ENCODE data around the gene PAX8.

PAX8 gene

GRCh38 chr2:113253453-113253852 is 25.3 kb downstream of the PAX8 start:
- no peaks in the 10 kb centered on the region for H3F3A ChIP-seq (ENCODE audit: insufficient read depth)
- no peaks in the 10 kb centered on the region for H3K79me2 ChIP-seq (ENCODE audit: insufficient read depth, low read length)
- no peaks in the 10 kb centered on the region for H4K20me1 ChIP-seq (ENCODE audit: low read depth, low read length)
- TF ChIP-seq EZH2phosphoT487 (conservative IDR thresholded peaks at IDR 0.05; ENCODE audit: low read length) (no peak), CTCF (IDR thresholded peaks at IDR 0.05; ENCODE audit: insufficient read depth, low read length, poor library complexity, severe bottlenecking) (no peak)
- no peak overlapping the region for H3K9ac ChIP-seq (ENCODE audit: low read length)
- H3K36me3 ChIP-seq (ENCODE audit: low read length) = no peaks in the 10 kb centered on the region
- no peaks in the 10 kb centered on the region for H3K9me3 ChIP-seq (ENCODE audit: insufficient read depth, low read length)
- H3K4me3 ChIP-seq (ENCODE audit: insufficient read depth, low read length, poor library complexity, severe bottlenecking) = no peak overlapping the region
- no peaks in the 10 kb centered on the region for H3K27me3 ChIP-seq (ENCODE audit: low read length)
- H2AFZ ChIP-seq (ENCODE audit: low read depth, low read length, severe bottlenecking) = no peak overlapping the region
- no peak overlapping the region for H3K4me2 ChIP-seq (ENCODE audit: low read depth, low read length, poor library complexity, severe bottlenecking)
- no peak overlapping the region for H3K27ac ChIP-seq (ENCODE audit: low read depth, low read length)
- H3K9me2 ChIP-seq (replicated peaks; ENCODE audit: insufficient read depth, low read length) = no peaks in the 10 kb centered on the region

- Histone ChIP-seq H3F3A (ENCODE audit: insufficient read depth) (no peaks in the 10 kb centered on the region), H3K9ac (ENCODE audit: low read length) (no peak overlapping the region), H3K4me3 (ENCODE audit: insufficient read depth, low read length, poor library complexity, severe bottlenecking) (no peak overlapping the region), H3K79me2 (ENCODE audit: insufficient read depth, low read length) (no peaks in the 10 kb centered on the region), H3K27me3 (ENCODE audit: low read length) (no peaks in the 10 kb centered on the region), H3K27ac (ENCODE audit: low read depth, low read length) (no peak overlapping the region), H4K20me1 (ENCODE audit: low read depth, low read length) (no peaks in the 10 kb centered on the region), H3K36me3 (ENCODE audit: low read length) (no peaks in the 10 kb centered on the region), H2AFZ (ENCODE audit: low read depth, low read length, severe bottlenecking) (no peak overlapping the region), H3K9me3 (ENCODE audit: insufficient read depth, low read length) (no peaks in the 10 kb centered on the region), H3K4me2 (ENCODE audit: low read depth, low read length, poor library complexity, severe bottlenecking) (no peak overlapping the region), H3K9me2 (replicated peaks; ENCODE audit: insufficient read depth, low read length) (no peaks in the 10 kb centered on the region)
- TF ChIP-seq CTCF (IDR thresholded peaks at IDR 0.05; ENCODE audit: insufficient read depth, low read length, poor library complexity, severe bottlenecking) = no peak
- no peak for TF ChIP-seq EZH2phosphoT487 (conservative IDR thresholded peaks at IDR 0.05; ENCODE audit: low read length)
These were observed 26.6 kb downstream of the PAX8 start for GRCh38 chr2:113252047-113252590.

GRCh38 chr2:113251118-113251517 is 27.6 kb downstream of the PAX8 start:
- H3F3A ChIP-seq (ENCODE audit: insufficient read depth) = no peaks in the 10 kb centered on the region
- H3K36me3 ChIP-seq (ENCODE audit: low read length) = no peaks in the 10 kb centered on the region
- H3K79me2 ChIP-seq (ENCODE audit: insufficient read depth, low read length) = no peaks in the 10 kb centered on the region
- no peaks in the 10 kb centered on the region for H3K9me3 ChIP-seq (ENCODE audit: insufficient read depth, low read length)
- no peak overlapping the region for H2AFZ ChIP-seq (ENCODE audit: low read depth, low read length, severe bottlenecking)
- no peak overlapping the region for H3K4me2 ChIP-seq (ENCODE audit: low read depth, low read length, poor library complexity, severe bottlenecking)
- no peak overlapping the region for H3K9ac ChIP-seq (ENCODE audit: low read length)
- TF ChIP-seq EZH2phosphoT487 (conservative IDR thresholded peaks at IDR 0.05; ENCODE audit: low read length) (no peak), CTCF (IDR thresholded peaks at IDR 0.05; ENCODE audit: insufficient read depth, low read length, poor library complexity, severe bottlenecking) (no peak)
- no peaks in the 10 kb centered on the region for H3K9me2 ChIP-seq (replicated peaks; ENCODE audit: insufficient read depth, low read length)
- no peaks in the 10 kb centered on the region for H3K27me3 ChIP-seq (ENCODE audit: low read length)
- no peaks in the 10 kb centered on the region for H4K20me1 ChIP-seq (ENCODE audit: low read depth, low read length)
- H3K27ac ChIP-seq (ENCODE audit: low read depth, low read length) = no peak overlapping the region
- no peak overlapping the region for H3K4me3 ChIP-seq (ENCODE audit: insufficient read depth, low read length, poor library complexity, severe bottlenecking)
